ENCODE measurements around the gene IL1RN. TPM values are rescaled to one million over a fixed set of nuclear protein-coding genes. Genes with fewer than 3 reads are reported as not detected.

Gene IL1RN
- total and polyA plus RNA-seq, 2 of the 13 experiments (the other 11 are each of a cell fraction or from before 2014, with no cell fraction given): 21.2 to 101 TPM

- TF ChIP-seq, protein P1, sequence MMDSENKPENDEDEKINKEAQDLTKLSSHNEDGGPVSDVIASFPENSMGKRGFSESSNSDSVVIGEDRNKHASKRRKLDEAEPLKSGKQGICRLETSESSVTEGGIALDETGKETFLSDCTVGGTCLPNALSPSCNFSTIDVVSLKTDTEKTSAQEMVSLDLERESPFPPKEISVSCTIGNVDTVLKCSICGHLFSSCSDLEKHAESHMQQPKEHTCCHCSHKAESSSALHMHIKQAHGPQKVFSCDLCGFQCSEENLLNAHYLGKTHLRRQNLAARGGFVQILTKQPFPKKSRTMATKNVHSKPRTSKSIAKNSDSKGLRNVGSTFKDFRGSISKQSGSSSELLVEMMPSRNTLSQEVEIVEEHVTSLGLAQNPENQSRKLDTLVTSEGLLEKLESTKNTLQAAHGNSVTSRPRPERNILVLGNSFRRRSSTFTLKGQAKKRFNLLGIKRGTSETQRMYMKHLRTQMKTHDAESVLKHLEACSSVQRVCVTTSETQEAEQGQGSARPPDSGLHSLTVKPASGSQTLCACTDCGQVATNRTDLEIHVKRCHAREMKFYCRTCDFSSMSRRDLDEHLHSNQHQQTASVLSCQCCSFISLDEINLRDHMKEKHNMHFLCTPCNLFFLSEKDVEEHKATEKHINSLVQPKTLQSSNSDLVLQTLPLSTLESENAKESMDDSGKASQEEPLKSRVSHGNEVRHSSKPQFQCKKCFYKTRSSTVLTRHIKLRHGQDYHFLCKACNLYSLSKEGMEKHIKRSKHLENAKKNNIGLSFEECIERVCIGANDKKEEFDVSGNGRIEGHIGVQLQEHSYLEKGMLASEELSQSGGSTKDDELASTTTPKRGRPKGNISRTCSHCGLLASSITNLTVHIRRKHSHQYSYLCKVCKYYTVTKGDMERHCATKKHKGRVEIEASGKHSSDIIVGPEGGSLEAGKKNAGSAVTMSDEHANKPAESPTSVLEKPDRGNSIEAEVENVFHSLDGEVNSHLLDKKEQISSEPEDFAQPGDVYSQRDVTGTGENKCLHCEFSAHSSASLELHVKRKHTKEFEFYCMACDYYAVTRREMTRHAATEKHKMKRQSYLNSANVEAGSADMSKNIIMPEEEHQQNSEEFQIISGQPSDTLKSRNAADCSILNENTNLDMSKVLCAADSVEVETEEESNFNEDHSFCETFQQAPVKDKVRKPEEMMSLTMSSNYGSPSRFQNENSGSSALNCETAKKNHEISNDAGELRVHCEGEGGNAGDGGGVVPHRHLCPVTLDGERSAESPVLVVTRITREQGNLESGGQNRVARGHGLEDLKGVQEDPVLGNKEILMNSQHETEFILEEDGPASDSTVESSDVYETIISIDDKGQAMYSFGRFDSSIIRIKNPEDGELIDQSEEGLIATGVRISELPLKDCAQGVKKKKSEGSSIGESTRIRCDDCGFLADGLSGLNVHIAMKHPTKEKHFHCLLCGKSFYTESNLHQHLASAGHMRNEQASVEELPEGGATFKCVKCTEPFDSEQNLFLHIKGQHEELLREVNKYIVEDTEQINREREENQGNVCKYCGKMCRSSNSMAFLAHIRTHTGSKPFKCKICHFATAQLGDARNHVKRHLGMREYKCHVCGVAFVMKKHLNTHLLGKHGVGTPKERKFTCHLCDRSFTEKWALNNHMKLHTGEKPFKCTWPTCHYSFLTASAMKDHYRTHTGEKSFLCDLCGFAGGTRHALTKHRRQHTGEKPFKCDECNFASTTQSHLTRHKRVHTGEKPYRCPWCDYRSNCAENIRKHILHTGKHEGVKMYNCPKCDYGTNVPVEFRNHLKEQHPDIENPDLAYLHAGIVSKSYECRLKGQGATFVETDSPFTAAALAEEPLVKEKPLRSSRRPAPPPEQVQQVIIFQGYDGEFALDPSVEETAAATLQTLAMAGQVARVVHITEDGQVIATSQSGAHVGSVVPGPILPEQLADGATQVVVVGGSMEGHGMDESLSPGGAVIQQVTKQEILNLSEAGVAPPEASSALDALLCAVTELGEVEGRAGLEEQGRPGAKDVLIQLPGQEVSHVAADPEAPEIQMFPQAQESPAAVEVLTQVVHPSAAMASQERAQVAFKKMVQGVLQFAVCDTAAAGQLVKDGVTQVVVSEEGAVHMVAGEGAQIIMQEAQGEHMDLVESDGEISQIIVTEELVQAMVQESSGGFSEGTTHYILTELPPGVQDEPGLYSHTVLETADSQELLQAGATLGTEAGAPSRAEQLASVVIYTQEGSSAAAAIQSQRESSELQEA (CRISPR knock-in tag; IDR thresholded peaks at IDR 0.05; ENCODE audit: not compliant biosample characterization): no peak
- TF ChIP-seq, protein P2, sequence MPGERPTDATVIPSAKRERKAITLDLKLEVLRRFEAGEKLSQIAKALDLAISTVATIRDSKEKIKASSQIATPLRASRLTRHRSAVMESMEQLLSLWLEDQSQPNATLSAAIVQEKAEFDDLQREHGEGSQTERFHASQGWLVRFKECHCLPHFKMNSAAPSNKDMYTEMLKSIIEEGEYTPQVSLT (CRISPR knock-in tag; IDR thresholded peaks at IDR 0.05; ENCODE audit: borderline replicate concordance, low read depth): no peak
- TF ChIP-seq ZNF264 (CRISPR knock-in tag; IDR thresholded peaks at IDR 0.05) (peak; percentile 59; the same call in 1 of the 2 replicates), SSRP1 (CRISPR knock-in tag; IDR thresholded peaks at IDR 0.05) (no peak), NCOA1 (CRISPR knock-in tag; IDR thresholded peaks at IDR 0.05) (no peak), SMARCE1 (IDR thresholded peaks at IDR 0.05; ENCODE audit: borderline replicate concordance) (no peak), ARID4A (CRISPR knock-in tag; IDR thresholded peaks at IDR 0.05; ENCODE audit: borderline replicate concordance) (no peak), ADNP (CRISPR knock-in tag; IDR thresholded peaks at IDR 0.05) (no peak), ZNF770 (CRISPR knock-in tag; IDR thresholded peaks at IDR 0.05) (no peak), ZNF577 (CRISPR knock-in tag; IDR thresholded peaks at IDR 0.05; ENCODE audit: borderline replicate concordance, low read depth) (no peak)
- TF ChIP-seq, protein P3, sequence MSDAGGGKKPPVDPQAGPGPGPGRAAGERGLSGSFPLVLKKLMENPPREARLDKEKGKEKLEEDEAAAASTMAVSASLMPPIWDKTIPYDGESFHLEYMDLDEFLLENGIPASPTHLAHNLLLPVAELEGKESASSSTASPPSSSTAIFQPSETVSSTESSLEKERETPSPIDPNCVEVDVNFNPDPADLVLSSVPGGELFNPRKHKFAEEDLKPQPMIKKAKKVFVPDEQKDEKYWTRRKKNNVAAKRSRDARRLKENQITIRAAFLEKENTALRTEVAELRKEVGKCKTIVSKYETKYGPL (CRISPR knock-in tag; IDR thresholded peaks at IDR 0.05): no peak
Measured at GRCh38 chr2:113088213-113088992, 39.0 kb upstream of the IL1RN start (continued).
